ENCODE data around the gene CCDC187. TPM values are rescaled to one million over a fixed set of nuclear protein-coding genes. Genes with fewer than 3 reads are reported as not detected.

CCDC187 gene
- total and polyA plus RNA-seq, 2 of the 8 experiments (the other 6 are each of a cell fraction or from before 2014, with no cell fraction given), result 0.02 TPM; not detected in 1

DNA sequence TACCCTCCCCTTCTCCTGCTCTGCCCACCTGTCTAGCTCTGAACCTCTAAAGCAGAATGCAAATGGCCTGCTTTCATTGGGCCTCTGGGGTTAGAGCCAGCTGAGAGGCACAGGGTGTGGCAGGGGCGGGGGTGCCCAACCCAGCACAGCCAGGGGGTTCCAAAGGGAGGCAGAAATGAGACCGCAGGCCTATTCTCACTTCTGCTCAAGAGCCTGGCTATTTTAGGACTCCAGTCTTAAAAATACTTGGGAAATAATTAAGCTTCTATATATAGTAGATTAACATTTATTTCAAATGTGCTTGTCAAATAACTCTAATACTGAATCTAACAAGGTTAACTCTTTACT is 63.9 kb downstream of the CCDC187 start:
- Histone ChIP-seq H3K18ac (ENCODE audit: extremely low read depth, low read length) (no peak overlapping the region), H2BK5ac (ENCODE audit: low read depth, low read length) (no peak overlapping the region; the same call in 1 of the 2 replicates), H3K27me3 (replicated peaks in 1 of 4; ENCODE audit: control insufficient read depth in 3 of 4, extremely low read depth in 1 of 4, insufficient read depth in 3 of 4, low read length in 3 of 4) (no peaks in the 10 kb centered on the region), H4K20me1 (replicated peaks in 1 of 2; ENCODE audit: control insufficient read depth in 1 of 2, insufficient read depth in 2 of 2, low read length in 2 of 2) (peaks cover 25 to 39% of the 10 kb centered on the region in 2 experiments), H3K4ac (replicated peaks; ENCODE audit: insufficient read length, low read depth, low read length) (no peak overlapping the region), H4K91ac (replicated peaks; ENCODE audit: insufficient read length, low read length) (no peak overlapping the region), H2BK120ac (replicated peaks; ENCODE audit: low read depth, low read length) (no peak overlapping the region), H3K9ac (replicated peaks in 1 of 4; ENCODE audit: extremely low read depth in 1 of 4, low read depth in 3 of 4, low read length in 3 of 4) (no peak overlapping the region), H3K14ac (ENCODE audit: insufficient read length) (no peak overlapping the region), H3K23ac (ENCODE audit: insufficient read length) (no peak overlapping the region), H3K4me1 (replicated peaks in 1 of 4; ENCODE audit: control insufficient read depth in 3 of 4, insufficient read depth in 4 of 4, low read length in 3 of 4) (peaks cover 3 to 12% (median 8%) of the 10 kb centered on the region in 4 experiments; a peak in 6 of 7 replicates), H2BK15ac (ENCODE audit: low read length) (no peak overlapping the region), H4K8ac (ENCODE audit: extremely low read depth, insufficient read depth, low read length) (no peak overlapping the region), H2AK5ac (ENCODE audit: low read depth, low read length) (no peak overlapping the region), H3K56ac (replicated peaks; ENCODE audit: insufficient read length, low read depth, low read length) (no peak overlapping the region), H4K5ac (ENCODE audit: insufficient read length, low read depth, low read length) (no peak overlapping the region), H3K36me3 (ENCODE audit: control insufficient read depth in 2 of 4, insufficient read depth in 4 of 4, low read length in 3 of 4) (peaks cover 0 to 14% (median 4%) of the 10 kb centered on the region in 4 experiments; a peak in 4 of 8 replicates), H3K79me2 (ENCODE audit: control insufficient read depth in 1 of 2, insufficient read depth in 2 of 2, low read length in 2 of 2) (peaks cover 15 to 85% of the 10 kb centered on the region in 2 experiments), H3K9me3 (ENCODE audit: insufficient read depth in 2 of 2, low read depth in 1 of 2, low read length in 1 of 2) (no peaks in the 10 kb centered on the region), H2BK20ac (ENCODE audit: low read length) (no peak overlapping the region), H3K4me2 (ENCODE audit: insufficient read depth in 1 of 2, low read depth in 2 of 2, low read length in 2 of 2) (no peak overlapping the region), H2BK12ac (ENCODE audit: low read depth, low read length) (no peak overlapping the region), H3K27ac (ENCODE audit: low read depth, low read length) (no peak overlapping the region), H3K23me2 (ENCODE audit: low read depth, low read length) (no peaks in the 10 kb centered on the region; the same call in 1 of the 2 replicates), H2AFZ (ENCODE audit: low read length) (no peak overlapping the region), H3K79me1 (ENCODE audit: low read depth, low read length) (peaks cover 36% of the 10 kb centered on the region), H3K4me3 (ENCODE audit: extremely low read depth in 1 of 4, insufficient read depth in 2 of 4, low read depth in 3 of 4, low read length in 4 of 4) (no peak overlapping the region)
- FAIRE-seq, result no peak
- TF ChIP-seq SIN3A (conservative IDR thresholded peaks at IDR 0.05 in 1 of 2, IDR thresholded peaks at IDR 0.05 in 1 of 2; ENCODE audit: low read depth in 1 of 2, low read length in 2 of 2), result no peak
- TF ChIP-seq SRF (IDR thresholded peaks at IDR 0.05; ENCODE audit: low read depth, low read length), result no peak
- no peak for TF ChIP-seq SP4 (IDR thresholded peaks at IDR 0.05; ENCODE audit: low read length)
- no peak for TF ChIP-seq JUN (IDR thresholded peaks at IDR 0.05; ENCODE audit: low read depth, low read length)
- no peak for TF ChIP-seq NRF1 (IDR thresholded peaks at IDR 0.05; ENCODE audit: low read depth, low read length)
- TF ChIP-seq POLR2A (IDR thresholded peaks at IDR 0.05; ENCODE audit: control extremely low read depth in 1 of 2, low read depth in 2 of 2, low read length in 2 of 2), result no peak
- TF ChIP-seq SUZ12 (IDR thresholded peaks at IDR 0.05; ENCODE audit: low read length), result no peak
- TF ChIP-seq CHD2 (IDR thresholded peaks at IDR 0.05; ENCODE audit: low read length), result no peak
- 93% methylated on average over 2 of the region's 2 CpGs; no CpG with 5 or more reads in 1 of the 2 experiments for WGBS, 2 experiments (ENCODE audit: extremely low coverage in 1 of 2, insufficient coverage in 1 of 2, insufficient read length in 1 of 2, insufficient replicate concordance in 2 of 2, low coverage in 1 of 2, low lambda C conversion rate in 2 of 2, missing lambda C conversion rate in 1 of 2)
- ChIA-PET CTCF (ENCODE audit: partially characterized antibody) (interaction anchor here (0.8 to 2.6 kb wide), 4 partner anchors 13 to 118 kb away, joined by 4 to 10 read pairs (median 4); no protein-coding TSS in a partner anchor), POLR2A (ENCODE audit: partially characterized antibody) (interaction anchor here (1.0 to 1.2 kb wide), 2 partner anchors 23 to 26 kb away, joined by 3 read pairs; no protein-coding TSS in a partner anchor)
- no peak for DNase-seq (ENCODE audit: low read depth in 1 of 2, low spot score in 2 of 2)
